Fibroblast of the aortic adventitia (primary cell): ENCODE data around the gene RAX2. TPM values are rescaled to one million over a fixed set of nuclear protein-coding genes. Genes with fewer than 3 reads are reported as not detected.
A peak's percentile ranks its signal among the peaks of the same experiment; 100 is the strongest.

Experiments
- DNase-seq: peaks from one replicate; pipeline ENCODE4 v3.0.0-alpha.2; 2010; ENCODE audit warnings: low read depth
- H3K4me3 ChIP-seq: 2 replicates; pipeline ENCODE4 v1.5.1; 2011; ENCODE audit warnings: low read depth, mild to moderate bottlenecking, control low read depth, low read length, moderate library complexity
- total RNA-seq: library from RNA; depleted of rRNA; stranded (reverse); fragments of >200 nt; gene quantifications from 2 replicates; pipeline ENCODE4 v1.2.3, GENCODE V29; 2012; ENCODE audit warnings: low replicate concordance
- TF ChIP-seq, protein P1 (sequence below): IDR thresholded peaks from 2 replicates; pipeline ENCODE4 v1.5.1; 2011; ENCODE audit warnings: mild to moderate bottlenecking, low read length, control low read depth, inconsistent platforms; ENCODE audit not compliant: insufficient read depth

RAX2 gene
- total RNA-seq, 1 donor = not detected

DNA sequence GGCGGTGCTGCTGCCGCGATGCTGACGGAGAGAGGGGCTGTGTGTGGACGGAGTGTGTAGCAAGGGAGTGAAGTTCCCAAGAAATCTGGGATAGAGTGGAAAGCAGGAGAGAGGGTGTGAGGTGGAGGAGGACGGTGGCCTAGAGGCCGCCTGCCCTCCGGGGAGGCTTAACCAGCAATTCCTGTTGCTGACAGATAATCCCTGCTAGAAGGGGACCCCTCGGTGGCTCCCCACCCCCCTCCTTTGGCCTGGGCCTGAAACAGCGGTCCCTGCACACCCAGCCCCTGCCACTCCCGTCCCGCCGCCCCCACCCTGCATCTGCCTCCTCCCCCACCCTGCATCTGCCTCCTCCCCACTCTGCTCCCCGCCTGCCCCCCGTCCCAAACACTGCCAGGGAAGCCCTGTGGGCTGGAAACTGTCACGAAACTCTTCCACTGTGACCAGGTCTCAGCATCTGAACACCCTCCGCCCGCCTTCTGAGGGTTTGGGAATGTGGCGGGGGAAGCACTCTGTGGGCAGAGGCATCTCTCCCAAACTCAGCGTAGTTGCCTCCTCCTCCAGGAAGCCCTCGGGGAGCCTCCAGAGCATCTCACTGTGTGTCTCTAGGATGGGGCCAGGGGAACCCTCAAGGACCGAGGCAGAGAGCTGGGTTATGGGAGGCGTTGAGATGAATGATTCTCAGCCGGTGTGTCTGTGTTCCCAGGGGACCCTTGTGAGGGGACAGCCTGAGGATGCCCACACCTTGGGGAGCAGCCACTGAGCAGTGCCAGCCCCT, 31.3 kb upstream of the RAX2 start:
- no peak for DNase-seq
- TF ChIP-seq, protein P1, sequence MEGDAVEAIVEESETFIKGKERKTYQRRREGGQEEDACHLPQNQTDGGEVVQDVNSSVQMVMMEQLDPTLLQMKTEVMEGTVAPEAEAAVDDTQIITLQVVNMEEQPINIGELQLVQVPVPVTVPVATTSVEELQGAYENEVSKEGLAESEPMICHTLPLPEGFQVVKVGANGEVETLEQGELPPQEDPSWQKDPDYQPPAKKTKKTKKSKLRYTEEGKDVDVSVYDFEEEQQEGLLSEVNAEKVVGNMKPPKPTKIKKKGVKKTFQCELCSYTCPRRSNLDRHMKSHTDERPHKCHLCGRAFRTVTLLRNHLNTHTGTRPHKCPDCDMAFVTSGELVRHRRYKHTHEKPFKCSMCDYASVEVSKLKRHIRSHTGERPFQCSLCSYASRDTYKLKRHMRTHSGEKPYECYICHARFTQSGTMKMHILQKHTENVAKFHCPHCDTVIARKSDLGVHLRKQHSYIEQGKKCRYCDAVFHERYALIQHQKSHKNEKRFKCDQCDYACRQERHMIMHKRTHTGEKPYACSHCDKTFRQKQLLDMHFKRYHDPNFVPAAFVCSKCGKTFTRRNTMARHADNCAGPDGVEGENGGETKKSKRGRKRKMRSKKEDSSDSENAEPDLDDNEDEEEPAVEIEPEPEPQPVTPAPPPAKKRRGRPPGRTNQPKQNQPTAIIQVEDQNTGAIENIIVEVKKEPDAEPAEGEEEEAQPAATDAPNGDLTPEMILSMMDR = no peak

DNA sequence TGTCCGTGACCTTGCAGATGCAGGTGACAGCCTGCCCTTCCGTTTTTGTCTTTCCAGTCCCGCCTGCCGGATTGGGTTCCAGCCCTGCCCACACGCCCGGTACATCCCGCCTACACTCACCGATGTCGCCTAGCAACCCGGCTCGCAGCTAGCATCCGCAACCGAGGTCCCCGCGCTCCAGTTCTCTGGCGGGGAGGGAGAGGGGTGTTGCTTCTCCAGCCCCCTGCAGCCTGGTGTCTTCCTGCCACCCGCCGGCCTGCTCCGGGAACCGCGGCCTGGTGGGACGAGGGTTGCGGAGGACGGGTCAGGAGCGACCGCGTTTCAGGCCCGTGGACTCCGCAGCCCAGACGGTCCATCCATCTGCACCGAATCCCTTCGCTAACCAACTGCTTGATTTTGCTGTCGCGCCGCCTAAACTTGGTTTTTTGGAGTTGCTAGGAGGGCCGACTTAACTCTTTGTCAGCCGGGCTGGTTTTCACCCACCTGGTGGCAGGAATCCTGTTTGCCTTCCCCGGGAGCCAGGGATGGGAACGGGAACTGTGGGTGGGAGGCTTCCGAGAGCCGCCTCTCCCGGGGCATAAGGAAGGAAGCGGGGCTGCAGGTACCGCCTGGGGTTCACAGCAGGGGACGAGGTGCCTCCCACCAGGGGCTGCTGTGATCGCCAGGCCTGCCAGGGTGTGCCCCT, 29.5 kb upstream of the RAX2 start:
- peak overlapping the region; percentile 9 for H3K4me3 ChIP-seq
- peak; percentile 2 for DNase-seq
- TF ChIP-seq, protein P1 = peak; percentile 43

More for the DNA sequence above, 31.3 kb upstream of the RAX2 start:
- H3K4me3 ChIP-seq = no peak overlapping the region

DNA sequence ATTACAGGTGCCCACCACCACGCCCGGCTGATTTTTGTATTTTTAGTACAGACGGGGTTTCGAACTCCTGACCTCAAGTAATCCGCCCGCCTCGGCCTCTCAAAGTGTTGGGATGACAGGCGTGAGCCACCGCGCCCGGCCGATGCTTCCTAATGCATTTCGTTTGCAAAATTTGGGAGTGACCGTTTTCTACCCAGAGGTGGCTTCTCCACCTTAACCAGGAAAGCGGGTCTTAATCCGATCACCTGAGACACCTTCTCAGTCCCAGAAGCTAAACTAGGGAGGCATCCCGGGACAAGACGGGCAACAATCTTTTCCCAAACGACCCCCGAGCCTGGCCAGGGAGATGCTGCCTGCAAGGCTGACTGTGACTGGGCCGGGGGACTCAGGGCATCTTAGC, 29.0 kb upstream of the RAX2 start:
- TF ChIP-seq, protein P1 = no peak
- no peak for DNase-seq
- H3K4me3 ChIP-seq = no peak overlapping the region

DNA sequence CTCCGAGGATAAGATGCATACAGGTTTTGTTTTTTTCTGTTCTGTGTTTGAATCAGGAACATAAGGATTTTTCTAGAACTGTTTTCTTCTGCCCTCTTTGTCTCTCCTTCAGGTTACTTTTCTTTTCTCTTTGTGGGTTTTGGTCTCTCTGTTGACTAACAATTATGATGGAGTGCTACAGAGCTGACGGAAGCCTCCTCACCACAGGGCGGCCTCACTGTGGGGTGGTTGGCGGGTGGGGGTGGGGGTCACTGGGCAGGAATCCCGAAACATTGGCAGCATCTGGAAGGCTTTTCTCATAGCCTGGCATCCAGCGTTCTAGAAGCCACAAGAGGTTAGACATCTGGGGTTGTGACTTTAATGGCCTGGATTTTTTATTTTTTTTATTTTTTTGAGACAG, 26.1 kb upstream of the RAX2 start:
- H3K4me3 ChIP-seq = no peak overlapping the region
- no peak for DNase-seq
- TF ChIP-seq, protein P1 = no peak

DNA sequence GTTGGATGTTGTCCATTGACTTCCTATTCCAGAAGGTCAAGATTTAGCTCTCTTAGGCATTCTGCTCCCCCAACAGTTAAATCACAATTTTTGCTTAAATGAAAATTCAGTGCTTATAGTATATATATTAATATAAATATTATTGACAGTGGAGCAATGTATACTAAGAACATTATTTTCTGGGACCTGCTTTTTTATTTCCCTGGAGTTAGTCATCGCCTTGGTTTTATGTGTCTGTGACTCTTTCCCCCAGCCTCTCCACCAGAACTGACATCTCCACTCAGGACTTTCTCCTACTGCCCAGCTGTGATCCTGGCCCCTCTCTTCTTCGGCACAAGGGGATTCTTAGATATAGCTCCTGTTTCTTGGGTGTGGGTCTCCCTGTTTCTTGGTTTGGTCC, 24.3 kb upstream of the RAX2 start:
- TF ChIP-seq, protein P1 = no peak
- no peak for DNase-seq
- H3K4me3 ChIP-seq = no peak overlapping the region

DNA sequence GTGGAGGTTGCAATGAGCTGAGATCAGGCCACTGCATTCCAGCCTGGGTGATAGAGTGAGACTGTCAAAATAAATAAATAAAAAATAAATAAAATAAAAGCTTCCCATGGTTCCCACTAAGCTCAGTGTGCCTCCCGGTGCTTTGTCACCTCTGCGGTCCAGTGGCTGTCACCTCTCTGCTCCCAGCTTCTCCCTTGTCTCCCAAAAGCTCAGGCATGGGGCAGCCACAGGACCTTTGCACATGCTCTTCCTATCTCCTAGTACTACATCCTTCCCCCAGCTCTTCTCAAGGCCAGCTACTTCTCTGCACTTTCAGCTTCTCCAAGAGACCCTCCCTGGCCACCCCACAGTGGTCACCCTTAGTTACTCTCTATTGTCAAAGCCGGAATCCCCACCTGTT, 21.8 kb upstream of the RAX2 start:
- no peak for DNase-seq
- no peak overlapping the region for H3K4me3 ChIP-seq
- TF ChIP-seq, protein P1 = no peak
